PC-3 (cell line): ENCODE results near the gene MEGF6.

Experiments
- EZH2 ChIP-seq: fragments of 300-600 bp; sonication (generic); IDR thresholded peaks from one replicate; pipeline ENCODE4 v1.6.1; 2017; ENCODE audit warnings: antibody characterized with exemption, mild to moderate bottlenecking, low read length; ENCODE audit not compliant: unreplicated experiment
- TF ChIP-seq, protein P1 (sequence below): fragments of 300-600 bp; sonication (generic); conservative IDR thresholded peaks from 2 replicates; pipeline ENCODE4 v1.5.1; 2017; ENCODE audit warnings: antibody characterized with exemption, low read depth, mild to moderate bottlenecking, low read length

DNA sequence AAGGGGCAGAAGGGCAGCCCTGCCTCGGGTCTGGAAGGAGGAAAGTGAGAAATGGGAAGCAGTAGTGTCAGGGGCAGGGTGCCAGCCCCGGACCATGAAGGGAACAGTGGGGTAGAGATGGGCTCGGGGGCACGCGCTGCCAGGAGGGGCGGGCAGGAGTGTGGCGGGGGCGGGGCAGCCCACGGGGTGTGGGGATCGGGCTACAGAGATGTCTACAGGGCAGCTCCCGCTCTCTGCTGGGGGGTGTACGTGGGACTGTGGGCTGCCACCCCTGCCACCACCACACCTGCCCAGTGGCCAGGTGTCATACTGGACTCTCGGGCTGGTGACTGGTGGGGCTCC lies 149.4 kb downstream of the MEGF6 start:
- TF ChIP-seq, protein P1, sequence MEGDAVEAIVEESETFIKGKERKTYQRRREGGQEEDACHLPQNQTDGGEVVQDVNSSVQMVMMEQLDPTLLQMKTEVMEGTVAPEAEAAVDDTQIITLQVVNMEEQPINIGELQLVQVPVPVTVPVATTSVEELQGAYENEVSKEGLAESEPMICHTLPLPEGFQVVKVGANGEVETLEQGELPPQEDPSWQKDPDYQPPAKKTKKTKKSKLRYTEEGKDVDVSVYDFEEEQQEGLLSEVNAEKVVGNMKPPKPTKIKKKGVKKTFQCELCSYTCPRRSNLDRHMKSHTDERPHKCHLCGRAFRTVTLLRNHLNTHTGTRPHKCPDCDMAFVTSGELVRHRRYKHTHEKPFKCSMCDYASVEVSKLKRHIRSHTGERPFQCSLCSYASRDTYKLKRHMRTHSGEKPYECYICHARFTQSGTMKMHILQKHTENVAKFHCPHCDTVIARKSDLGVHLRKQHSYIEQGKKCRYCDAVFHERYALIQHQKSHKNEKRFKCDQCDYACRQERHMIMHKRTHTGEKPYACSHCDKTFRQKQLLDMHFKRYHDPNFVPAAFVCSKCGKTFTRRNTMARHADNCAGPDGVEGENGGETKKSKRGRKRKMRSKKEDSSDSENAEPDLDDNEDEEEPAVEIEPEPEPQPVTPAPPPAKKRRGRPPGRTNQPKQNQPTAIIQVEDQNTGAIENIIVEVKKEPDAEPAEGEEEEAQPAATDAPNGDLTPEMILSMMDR: no peak
- no peak for TF ChIP-seq EZH2
